Astrocyte of the spinal cord (primary cell): ENCODE results near the gene AGRP.

Experiments
- DNase-seq: peaks from one replicate; pipeline ENCODE4 v3.0.0; 2011; ENCODE audit warnings: low read depth, low spot score
- H3K4me3 ChIP-seq: 2 replicates; pipeline ENCODE4 v1.5.1; 2011; ENCODE audit warnings: low read depth, mild to moderate bottlenecking, low read length, moderate library complexity
- in situ Hi-C: cut with HindIII; loops from 2 replicates; pipeline ENCODE4 v1.10.0; 2017; ENCODE audit warnings: low sequenced_read_pairs
- TF ChIP-seq, protein P1 (sequence below): IDR thresholded peaks from 2 replicates; pipeline ENCODE4 v1.5.1; 2012; ENCODE audit warnings: low read depth, mild to moderate bottlenecking, low read length, inconsistent platforms

Gene AGRP

DNA sequence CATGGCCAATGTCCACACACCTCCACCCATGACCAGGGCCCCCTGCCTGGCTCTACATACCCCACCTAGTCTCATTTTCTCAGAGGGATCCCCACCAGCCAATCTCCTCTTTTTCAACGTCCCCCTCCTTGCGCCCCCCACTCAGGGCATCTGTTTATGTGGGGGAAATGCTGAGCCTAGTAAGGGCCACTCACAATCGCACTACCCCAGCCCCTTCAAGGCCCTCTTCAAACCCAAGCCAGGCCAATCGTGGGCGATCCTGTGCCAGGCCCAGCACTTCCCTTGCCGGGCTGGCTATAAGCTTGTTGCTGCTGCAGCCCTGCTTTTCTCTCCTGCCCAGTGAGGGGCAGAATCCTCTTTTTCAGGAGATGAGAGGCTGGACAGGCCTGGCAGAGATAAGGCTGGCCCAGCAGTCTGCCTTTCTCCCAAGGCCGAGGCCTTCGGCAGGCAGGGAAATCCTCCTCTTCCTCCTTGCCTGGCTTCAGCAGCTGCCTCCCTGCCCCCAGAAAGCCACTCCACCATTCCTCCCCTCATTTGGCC, 36.3 kb downstream of the AGRP start:
- in situ Hi-C loops = no loop called here
- no peak for DNase-seq
- no peak overlapping the region for H3K4me3 ChIP-seq
- TF ChIP-seq, protein P1, sequence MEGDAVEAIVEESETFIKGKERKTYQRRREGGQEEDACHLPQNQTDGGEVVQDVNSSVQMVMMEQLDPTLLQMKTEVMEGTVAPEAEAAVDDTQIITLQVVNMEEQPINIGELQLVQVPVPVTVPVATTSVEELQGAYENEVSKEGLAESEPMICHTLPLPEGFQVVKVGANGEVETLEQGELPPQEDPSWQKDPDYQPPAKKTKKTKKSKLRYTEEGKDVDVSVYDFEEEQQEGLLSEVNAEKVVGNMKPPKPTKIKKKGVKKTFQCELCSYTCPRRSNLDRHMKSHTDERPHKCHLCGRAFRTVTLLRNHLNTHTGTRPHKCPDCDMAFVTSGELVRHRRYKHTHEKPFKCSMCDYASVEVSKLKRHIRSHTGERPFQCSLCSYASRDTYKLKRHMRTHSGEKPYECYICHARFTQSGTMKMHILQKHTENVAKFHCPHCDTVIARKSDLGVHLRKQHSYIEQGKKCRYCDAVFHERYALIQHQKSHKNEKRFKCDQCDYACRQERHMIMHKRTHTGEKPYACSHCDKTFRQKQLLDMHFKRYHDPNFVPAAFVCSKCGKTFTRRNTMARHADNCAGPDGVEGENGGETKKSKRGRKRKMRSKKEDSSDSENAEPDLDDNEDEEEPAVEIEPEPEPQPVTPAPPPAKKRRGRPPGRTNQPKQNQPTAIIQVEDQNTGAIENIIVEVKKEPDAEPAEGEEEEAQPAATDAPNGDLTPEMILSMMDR = no peak

DNA sequence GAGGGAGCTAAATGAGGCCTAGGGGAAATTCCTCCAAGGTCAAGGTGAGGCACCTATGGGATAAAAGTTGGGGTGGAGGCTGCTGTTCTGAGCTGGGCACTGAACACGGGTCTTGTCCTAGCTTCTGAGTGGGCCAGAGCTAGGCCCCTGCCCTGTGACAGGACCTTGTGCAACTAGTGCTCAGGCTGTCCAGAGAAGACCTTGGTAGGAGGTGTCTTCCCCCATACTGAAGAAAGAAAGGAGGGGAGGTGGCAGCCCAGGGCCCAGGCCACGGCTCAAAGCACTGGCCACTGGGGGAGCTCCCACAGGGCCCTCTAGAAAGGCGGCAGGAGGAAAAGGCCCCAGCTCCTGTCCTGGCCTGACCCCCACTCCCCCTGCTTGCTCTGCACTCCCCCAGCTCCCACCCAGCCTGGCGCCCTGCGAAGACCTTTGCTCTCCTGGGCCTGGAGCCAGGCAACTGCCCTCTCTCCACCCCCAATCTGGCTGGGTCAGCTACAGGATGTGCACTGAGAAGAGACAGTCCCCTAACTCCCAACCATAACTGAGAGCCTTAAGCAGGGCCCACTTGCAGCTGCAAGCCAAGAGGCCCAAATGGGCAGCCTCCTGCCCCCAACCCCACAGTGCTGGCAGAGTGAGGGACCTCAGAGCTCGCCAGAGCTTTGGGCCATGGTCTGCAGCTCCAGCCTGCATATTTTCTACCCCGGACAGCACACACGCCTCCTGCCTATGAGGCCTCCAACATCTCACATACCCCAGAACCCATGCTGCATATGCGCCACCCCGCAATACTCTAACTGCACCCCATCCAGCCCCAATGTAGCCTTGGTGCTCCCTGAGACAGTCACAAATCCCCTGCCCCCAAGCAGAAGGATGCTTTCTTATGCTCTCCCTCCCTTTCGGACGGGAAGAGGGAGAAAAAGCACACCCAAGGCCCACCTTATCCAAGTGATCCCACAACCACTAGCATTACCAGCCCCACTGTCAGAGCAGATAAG, 37.1 kb downstream of the AGRP start:
- no peak for DNase-seq

DNA sequence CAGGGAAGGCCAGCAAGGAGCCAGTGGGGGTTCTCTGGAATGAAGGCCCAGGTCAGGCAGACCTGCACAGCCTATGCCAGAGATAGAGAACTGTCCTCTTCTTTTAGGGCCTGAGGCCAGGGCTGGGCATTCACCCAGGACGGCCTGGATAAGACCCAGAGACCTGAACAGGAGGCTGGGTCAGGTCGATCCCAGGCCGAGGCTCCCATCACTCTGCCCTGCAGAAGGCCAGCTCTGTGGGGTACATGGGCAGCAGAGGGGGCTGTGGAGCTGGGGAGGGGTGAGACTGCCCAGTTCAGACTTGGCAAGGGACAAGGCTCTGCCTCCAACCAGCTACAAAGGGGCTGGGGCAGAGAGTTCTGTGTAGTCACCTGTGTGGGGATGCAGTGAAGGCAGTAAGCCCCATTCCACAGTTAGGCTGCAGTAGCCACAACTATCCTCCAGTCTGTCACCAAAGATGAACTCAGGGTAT, 37.9 kb downstream of the AGRP start:
- no peak for DNase-seq
- TF ChIP-seq, protein P1 = peak; percentile 26
- in situ Hi-C loops = no loop called here
- H3K4me3 ChIP-seq = no peak overlapping the region

More for the DNA sequence above, 37.1 kb downstream of the AGRP start:
- TF ChIP-seq, protein P1 = no peak
- in situ Hi-C loops = no loop called here
- H3K4me3 ChIP-seq = no peak overlapping the region

DNA sequence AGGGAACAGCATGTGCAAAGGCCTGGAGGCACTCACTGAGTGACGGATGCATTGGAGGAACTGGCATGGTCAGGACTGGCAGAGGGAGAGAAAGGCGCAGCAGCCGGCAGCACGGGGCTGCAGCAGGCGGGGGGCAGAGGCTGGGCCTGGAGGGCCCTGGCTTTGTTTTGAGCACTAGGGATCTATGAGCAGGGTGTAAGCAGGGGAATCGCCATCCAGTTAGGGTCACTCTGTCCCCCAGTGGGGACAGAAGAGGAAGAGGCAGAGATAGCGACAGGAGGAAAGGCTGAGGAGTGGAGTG, 38.3 kb downstream of the AGRP start:
- TF ChIP-seq, protein P1 = no peak
- in situ Hi-C loops = no loop called here
- H3K4me3 ChIP-seq = no peak overlapping the region
- DNase-seq = no peak

DNA sequence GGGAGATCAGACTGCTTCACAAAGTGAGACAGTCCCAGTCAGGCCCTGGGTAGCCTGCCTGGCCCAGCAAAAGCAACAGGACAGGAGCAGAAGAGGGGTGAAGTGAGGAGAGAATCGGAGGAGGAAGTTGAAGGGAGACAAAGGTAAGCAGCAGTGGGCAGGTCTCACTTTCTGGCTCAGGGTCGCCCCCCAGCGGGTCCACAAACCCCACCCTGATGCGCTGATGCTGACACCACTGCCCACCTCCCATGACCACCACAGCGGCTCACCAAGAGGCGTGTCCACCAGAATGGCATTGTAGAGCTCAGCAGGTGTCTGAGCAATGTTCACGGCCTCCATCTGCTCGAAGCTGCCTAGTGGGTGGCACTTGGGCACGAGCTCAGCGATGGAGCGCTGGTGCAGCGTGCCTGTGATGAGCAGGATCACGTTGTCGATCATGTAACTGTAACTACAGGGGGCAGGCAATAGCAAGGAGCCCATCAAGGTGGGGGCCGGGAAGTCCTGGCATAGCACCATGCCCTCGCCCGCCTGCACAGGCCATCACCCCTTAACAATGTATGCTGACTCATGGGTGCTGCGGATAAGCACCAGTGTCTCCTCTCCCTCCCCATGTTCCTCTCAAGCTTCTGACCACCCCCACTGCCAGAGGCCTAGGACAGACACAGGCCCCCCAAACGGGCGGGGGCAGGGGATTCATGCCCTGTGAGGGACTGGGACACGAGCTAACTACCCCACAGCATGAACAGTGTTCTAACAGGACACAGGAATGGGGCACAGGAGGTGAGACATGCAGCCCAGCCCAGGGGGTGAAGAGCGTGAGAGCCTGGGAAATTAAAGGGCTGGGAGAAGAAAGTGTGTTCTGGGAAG, 38.9 kb downstream of the AGRP start:
- H3K4me3 ChIP-seq = no peak overlapping the region
- no peak for DNase-seq
- in situ Hi-C loops = no loop called here
- TF ChIP-seq, protein P1 = no peak

DNA sequence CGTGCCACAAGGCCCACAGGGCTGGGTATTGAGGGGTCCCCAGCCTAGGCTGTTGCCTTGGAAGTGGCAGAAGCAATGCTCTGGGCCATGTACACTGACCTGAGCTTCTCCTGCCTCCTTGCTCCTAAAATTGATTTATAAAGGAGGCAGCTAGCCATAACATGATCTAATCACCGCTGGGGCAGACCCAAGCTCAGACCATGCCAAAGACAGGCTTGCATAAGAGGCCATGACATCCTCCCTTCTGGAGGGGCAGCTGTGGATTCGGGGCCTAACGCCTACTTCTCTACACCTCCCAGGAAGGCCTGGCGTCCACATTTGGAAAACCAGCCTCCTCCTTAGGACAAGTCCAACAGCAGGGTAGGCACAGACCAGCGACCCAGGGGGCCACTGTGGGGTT, 40.1 kb downstream of the AGRP start:
- TF ChIP-seq, protein P1 = no peak
- DNase-seq = no peak
- H3K4me3 ChIP-seq = no peak overlapping the region
- in situ Hi-C loops = no loop called here
